K562 (cell line): Measurements from ENCODE around the gene SENP3. TPM values are rescaled to one million over a fixed set of nuclear protein-coding genes. Genes with fewer than 3 reads are reported as not detected.

Experiments used
- CBFA2T2 ChIP-seq: fragments of 450-650 bp; conservative IDR thresholded peaks from 2 replicates; pipeline ENCODE4 v1.6.1; 2017; ENCODE audit warnings: mild to moderate bottlenecking
- CBX2 ChIP-seq: fragments of 200-600 bp; sonication (generic); IDR thresholded peaks from one replicate; pipeline ENCODE4 v1.6.1; 2012; ENCODE audit warnings: mild to moderate bottlenecking, low read length, inconsistent platforms; ENCODE audit not compliant: insufficient read depth, poor library complexity, severe bottlenecking
- DIDO1 ChIP-seq: fragments of 450-650 bp; IDR thresholded peaks from 2 replicates; pipeline ENCODE4 v1.6.1; 2016; ENCODE audit warnings: low read depth, missing biosample characterization, missing genetic modification characterization
- E2F3 ChIP-seq: fragments of 250-450 bp; sonication (Bioruptor Pico); IDR thresholded peaks from 2 replicates; pipeline ENCODE4 v1.4.0; 2020; ENCODE audit warnings: mild to moderate bottlenecking
- FUS ChIP-seq: fragments of 200-400 bp; formaldehyde crosslinking; optimal IDR thresholded peaks from 2 replicates; pipeline ENCODE3; 2017; ENCODE audit warnings: low read depth, low read length
- KDM4B ChIP-seq, 2 experiments: fragments of 450-650 bp in 1 of 2; sonication (generic) in 1 of 2; IDR thresholded peaks; 2 replicates each; pipeline ENCODE4 v1.6.1; 2016 to 2017; ENCODE audit warnings: borderline replicate concordance in 2 of 2, antibody characterized with exemption in 1 of 2, low read depth in 1 of 2, mild to moderate bottlenecking in 1 of 2
- NFE2L1 ChIP-seq: fragments of 450-650 bp; IDR thresholded peaks from 2 replicates; pipeline ENCODE4 v1.6.1; 2016; ENCODE audit warnings: missing genetic modification characterization, low read depth, mild to moderate bottlenecking, missing compliant biosample characterization, moderate library complexity, borderline replicate concordance
- ZNF263 ChIP-seq: sonication (generic); formaldehyde crosslinking; IDR thresholded peaks from 2 replicates; pipeline ENCODE4 v1.8.0; 2022; ENCODE audit warnings: mild to moderate bottlenecking, missing genetic modification reagents, borderline replicate concordance
- polyA plus RNA-seq, 8 experiments: library from polyadenylated mRNA; depleted of rRNA in 4 of 8; stranded (reverse) in 5 of 8; unstranded in 3 of 8; fragments of >200 nt; fragmentation: Nextera tagmentation in 2 of 8; fragmentation: Illumina TruSeq in 1 of 8; extraction: Ambion mirVana in 2 of 8; extraction: Trizol in 1 of 8; gene quantifications; 2 replicates each; pipeline versions ENCODE4 v1.2.1 to v1.2.3, GENCODE V29; 2011 to 2014; ENCODE audit warnings: inconsistent platforms in 1 of 8, missing spikeins in 1 of 8
- total RNA-seq, 7 experiments: library from RNA; depleted of rRNA in 6 of 7; stranded (reverse); fragments of >200 nt in 6 of 7; fragmentation: Illumina TruSeq in 2 of 7; extraction: Trizol in 2 of 7; gene quantifications; 2 replicates each; pipeline versions ENCODE4 v1.2.1 to v1.2.3, GENCODE V29; 2011 to 2021; ENCODE audit warnings: low replicate concordance in 1 of 7
- TF ChIP-seq, protein P1 (sequence below), 2 experiments: fragments of 200-800 bp in 1 of 2; sonication (Bioruptor generic) in 1 of 2; sonication (generic) in 1 of 2; formaldehyde crosslinking in 1 of 2; IDR thresholded peaks in 1 of 2; conservative IDR thresholded peaks in 1 of 2; 2 replicates each; pipeline versions ENCODE4 v1.5.0 to v1.6.1; 2016 to 2020; ENCODE audit warnings: missing compliant biosample characterization in 1 of 2, missing genetic modification characterization in 1 of 2, missing genetic modification reagents in 1 of 2
- TF ChIP-seq, protein P2 (sequence below), 2 experiments: fragments of 450-650 bp; conservative IDR thresholded peaks; 2 replicates each; pipeline ENCODE4 v1.6.1; 2017; ENCODE audit warnings: mild to moderate bottlenecking in 2 of 2, moderate library complexity in 2 of 2
- TF ChIP-seq, protein P3 (sequence below): fragments of 450-650 bp; IDR thresholded peaks from 2 replicates; pipeline ENCODE4 v1.6.1; 2018; ENCODE audit warnings: mild to moderate bottlenecking, low read depth; ENCODE audit not compliant: partially characterized antibody
- TF ChIP-seq, protein P4 (sequence below): fragments of 450-650 bp; IDR thresholded peaks from 2 replicates; pipeline ENCODE4 v1.6.1; 2017; ENCODE audit warnings: antibody characterized with exemption, mild to moderate bottlenecking
- TF ChIP-seq, protein P5 (sequence below): fragments of 200-800 bp; sonication (Bioruptor generic); IDR thresholded peaks from 2 replicates; pipeline ENCODE4 v1.6.1; 2017; ENCODE audit warnings: missing genetic modification characterization, missing compliant biosample characterization

SENP3 gene
- total and polyA plus RNA-seq, 9 of the 15 experiments (the other 6 are each of a cell fraction or from before 2014, with no cell fraction given) = 0.63 to 102 (median 78.8) TPM

DNA sequence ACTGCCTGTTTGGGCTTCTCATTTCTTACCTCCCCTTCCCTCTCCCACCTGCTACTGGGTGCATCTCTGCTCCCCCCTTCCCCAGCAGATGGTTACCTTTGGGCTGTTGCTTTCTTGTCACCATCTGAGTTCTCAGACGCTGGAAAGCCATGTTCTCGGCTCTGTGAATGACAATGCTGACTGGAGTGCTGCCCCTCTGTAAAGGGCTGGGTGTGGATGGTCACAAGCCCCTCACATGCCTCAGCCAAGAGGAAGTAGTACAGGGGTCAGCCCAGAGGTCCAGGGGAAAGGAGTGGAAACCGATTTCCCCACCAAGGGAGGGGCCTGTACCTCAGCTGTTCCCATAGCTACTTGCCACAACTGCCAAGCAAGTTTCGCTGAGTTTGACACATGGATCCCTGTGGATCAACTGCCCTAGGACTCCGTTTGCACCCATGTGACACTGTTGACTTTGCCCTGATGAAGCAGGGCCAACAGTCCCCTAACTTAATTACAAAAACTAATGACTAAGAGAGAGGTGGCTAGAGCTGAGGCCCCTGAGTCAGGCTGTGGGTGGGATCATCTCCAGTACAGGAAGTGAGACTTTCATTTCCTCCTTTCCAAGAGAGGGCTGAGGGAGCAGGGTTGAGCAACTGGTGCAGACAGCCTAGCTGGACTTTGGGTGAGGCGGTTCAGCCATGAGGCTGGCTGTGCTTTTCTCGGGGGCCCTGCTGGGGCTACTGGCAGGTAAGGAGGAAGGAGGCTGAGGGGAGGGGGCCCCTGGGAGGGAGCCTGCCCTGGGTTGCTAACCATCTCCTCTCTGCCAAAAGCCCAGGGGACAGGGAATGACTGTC, 17.5 kb downstream of the SENP3 start, which contains the start of gene CD68 (continued):
- TF ChIP-seq DIDO1 (tag) (no peak), NFE2L1 (tag) (no peak), ZNF263 (no peak), CBX2 (no peak), FUS (no peak), KDM4B (IDR thresholded peaks at IDR 0.05; ENCODE audit: borderline replicate concordance in 2 of 2, low read depth in 1 of 2) (no peak), E2F3 (CRISPR knock-in tag) (no peak), CBFA2T2 (no peak)
- TF ChIP-seq, protein P1, sequence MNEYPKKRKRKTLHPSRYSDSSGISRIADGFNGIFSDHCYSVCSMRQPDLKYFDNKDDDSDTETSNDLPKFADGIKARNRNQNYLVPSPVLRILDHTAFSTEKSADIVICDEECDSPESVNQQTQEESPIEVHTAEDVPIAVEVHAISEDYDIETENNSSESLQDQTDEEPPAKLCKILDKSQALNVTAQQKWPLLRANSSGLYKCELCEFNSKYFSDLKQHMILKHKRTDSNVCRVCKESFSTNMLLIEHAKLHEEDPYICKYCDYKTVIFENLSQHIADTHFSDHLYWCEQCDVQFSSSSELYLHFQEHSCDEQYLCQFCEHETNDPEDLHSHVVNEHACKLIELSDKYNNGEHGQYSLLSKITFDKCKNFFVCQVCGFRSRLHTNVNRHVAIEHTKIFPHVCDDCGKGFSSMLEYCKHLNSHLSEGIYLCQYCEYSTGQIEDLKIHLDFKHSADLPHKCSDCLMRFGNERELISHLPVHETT (CRISPR knock-in tag; conservative IDR thresholded peaks at IDR 0.05 in 1 of 2, IDR thresholded peaks at IDR 0.05 in 1 of 2) = 0 out of 4 replicates have a peak, but pooled peaks of 1 of the 2 experiments have one; percentile 35
- TF ChIP-seq, protein P2, sequence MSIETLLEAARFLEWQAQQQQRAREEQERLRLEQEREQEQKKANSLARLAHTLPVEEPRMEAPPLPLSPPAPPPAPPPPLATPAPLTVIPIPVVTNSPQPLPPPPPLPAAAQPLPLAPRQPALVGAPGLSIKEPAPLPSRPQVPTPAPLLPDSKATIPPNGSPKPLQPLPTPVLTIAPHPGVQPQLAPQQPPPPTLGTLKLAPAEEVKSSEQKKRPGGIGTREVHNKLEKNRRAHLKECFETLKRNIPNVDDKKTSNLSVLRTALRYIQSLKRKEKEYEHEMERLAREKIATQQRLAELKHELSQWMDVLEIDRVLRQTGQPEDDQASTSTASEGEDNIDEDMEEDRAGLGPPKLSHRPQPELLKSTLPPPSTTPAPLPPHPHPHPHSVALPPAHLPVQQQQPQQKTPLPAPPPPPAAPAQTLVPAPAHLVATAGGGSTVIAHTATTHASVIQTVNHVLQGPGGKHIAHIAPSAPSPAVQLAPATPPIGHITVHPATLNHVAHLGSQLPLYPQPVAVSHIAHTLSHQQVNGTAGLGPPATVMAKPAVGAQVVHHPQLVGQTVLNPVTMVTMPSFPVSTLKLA (conservative IDR thresholded peaks at IDR 0.05) = peak; percentile 73 to 88
- TF ChIP-seq, protein P3, sequence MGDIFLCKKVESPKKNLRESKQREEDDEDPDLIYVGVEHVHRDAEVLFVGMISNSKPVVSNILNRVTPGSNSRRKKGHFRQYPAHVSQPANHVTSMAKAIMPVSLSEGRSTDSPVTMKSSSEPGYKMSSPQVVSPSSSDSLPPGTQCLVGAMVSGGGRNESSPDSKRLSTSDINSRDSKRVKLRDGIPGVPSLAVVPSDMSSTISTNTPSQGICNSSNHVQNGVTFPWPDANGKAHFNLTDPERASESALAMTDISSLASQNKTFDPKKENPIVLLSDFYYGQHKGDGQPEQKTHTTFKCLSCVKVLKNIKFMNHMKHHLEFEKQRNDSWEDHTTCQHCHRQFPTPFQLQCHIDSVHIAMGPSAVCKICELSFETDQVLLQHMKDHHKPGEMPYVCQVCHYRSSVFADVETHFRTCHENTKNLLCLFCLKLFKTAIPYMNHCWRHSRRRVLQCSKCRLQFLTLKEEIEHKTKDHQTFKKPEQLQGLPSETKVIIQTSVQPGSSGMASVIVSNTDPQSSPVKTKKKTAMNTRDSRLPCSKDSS = no peak
- TF ChIP-seq, protein P4, sequence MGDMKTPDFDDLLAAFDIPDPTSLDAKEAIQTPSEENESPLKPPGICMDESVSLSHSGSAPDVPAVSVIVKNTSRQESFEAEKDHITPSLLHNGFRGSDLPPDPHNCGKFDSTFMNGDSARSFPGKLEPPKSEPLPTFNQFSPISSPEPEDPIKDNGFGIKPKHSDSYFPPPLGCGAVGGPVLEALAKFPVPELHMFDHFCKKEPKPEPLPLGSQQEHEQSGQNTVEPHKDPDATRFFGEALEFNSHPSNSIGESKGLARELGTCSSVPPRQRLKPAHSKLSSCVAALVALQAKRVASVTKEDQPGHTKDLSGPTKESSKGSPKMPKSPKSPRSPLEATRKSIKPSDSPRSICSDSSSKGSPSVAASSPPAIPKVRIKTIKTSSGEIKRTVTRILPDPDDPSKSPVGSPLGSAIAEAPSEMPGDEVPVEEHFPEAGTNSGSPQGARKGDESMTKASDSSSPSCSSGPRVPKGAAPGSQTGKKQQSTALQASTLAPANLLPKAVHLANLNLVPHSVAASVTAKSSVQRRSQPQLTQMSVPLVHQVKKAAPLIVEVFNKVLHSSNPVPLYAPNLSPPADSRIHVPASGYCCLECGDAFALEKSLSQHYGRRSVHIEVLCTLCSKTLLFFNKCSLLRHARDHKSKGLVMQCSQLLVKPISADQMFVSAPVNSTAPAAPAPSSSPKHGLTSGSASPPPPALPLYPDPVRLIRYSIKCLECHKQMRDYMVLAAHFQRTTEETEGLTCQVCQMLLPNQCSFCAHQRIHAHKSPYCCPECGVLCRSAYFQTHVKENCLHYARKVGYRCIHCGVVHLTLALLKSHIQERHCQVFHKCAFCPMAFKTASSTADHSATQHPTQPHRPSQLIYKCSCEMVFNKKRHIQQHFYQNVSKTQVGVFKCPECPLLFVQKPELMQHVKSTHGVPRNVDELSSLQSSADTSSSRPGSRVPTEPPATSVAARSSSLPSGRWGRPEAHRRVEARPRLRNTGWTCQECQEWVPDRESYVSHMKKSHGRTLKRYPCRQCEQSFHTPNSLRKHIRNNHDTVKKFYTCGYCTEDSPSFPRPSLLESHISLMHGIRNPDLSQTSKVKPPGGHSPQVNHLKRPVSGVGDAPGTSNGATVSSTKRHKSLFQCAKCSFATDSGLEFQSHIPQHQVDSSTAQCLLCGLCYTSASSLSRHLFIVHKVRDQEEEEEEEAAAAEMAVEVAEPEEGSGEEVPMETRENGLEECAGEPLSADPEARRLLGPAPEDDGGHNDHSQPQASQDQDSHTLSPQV = peak; percentile 23; the same call in 1 of the 2 replicates
- TF ChIP-seq, protein P5, sequence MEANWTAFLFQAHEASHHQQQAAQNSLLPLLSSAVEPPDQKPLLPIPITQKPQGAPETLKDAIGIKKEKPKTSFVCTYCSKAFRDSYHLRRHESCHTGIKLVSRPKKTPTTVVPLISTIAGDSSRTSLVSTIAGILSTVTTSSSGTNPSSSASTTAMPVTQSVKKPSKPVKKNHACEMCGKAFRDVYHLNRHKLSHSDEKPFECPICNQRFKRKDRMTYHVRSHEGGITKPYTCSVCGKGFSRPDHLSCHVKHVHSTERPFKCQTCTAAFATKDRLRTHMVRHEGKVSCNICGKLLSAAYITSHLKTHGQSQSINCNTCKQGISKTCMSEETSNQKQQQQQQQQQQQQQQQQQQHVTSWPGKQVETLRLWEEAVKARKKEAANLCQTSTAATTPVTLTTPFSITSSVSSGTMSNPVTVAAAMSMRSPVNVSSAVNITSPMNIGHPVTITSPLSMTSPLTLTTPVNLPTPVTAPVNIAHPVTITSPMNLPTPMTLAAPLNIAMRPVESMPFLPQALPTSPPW (CRISPR knock-in tag) = peak; percentile 46
